ENCODE results near the gene SGMS2.

The SGMS2 gene

GRCh38 chr4:107956011-107956410, 131.3 kb downstream of the SGMS2 start:
- no peak for TF ChIP-seq CEBPB (IDR thresholded peaks at IDR 0.05)
- no peak for TF ChIP-seq TCF12 (IDR thresholded peaks at IDR 0.05; ENCODE audit: low read depth)
- no peak for TF ChIP-seq RAD21 (IDR thresholded peaks at IDR 0.05; ENCODE audit: low read depth)
- TF ChIP-seq MAX (IDR thresholded peaks at IDR 0.05), result no peak

Data from Ishikawa (cell line).